WTC11 (cell line): ENCODE data around the gene LIMA1. TPM values are rescaled to one million over a fixed set of nuclear protein-coding genes. Genes with fewer than 3 reads are reported as not detected.

Experiments used
- ATAC-seq: fragments of 200-7000 bp; cut with Tn5 transposase; 2 replicates; pipeline ENCODE4 v1.10.0; 2021; ENCODE audit warnings: mild to moderate bottlenecking, moderate library complexity
- CTCF ChIA-PET: fragments of 300-600 bp; sonication (Branson Sonifier 250); formaldehyde crosslinking; loops from one replicate; lab custom pipeline; 2021; ENCODE audit warnings: antibody characterized with exemption; lab: Charles Lee
- POLR2A ChIA-PET: fragments of 350-600 bp; sonication (Branson Sonifier 250); formaldehyde crosslinking; loops from one replicate; lab custom pipeline; 2021; ENCODE audit warnings: antibody characterized with exemption; lab: Charles Lee
- DNase-seq: peaks from one replicate; pipeline ENCODE4 v3.0.0; 2021; ENCODE audit warnings: low spot score
- H3K27ac Mint-ChIP-seq: 2 replicates; pipeline ENCODE4 v1.8.0; 2021; ENCODE audit warnings: mixed read lengths
- H3K27me3 Mint-ChIP-seq: 2 replicates; pipeline ENCODE4 v1.8.0; 2021; ENCODE audit warnings: low read depth, mild to moderate bottlenecking, moderate library complexity, mixed read lengths
- H3K36me3 Mint-ChIP-seq: 2 replicates; pipeline ENCODE4 v1.8.0; 2021; ENCODE audit warnings: mixed read lengths
- H3K4me1 Mint-ChIP-seq: 2 replicates; pipeline ENCODE4 v1.8.0; 2022; ENCODE audit warnings: mixed read lengths
- H3K4me3 Mint-ChIP-seq: 2 replicates; pipeline ENCODE4 v1.8.0; 2021; ENCODE audit warnings: mild to moderate bottlenecking, moderate library complexity, mixed read lengths
- H3K9me3 Mint-ChIP-seq: 2 replicates; pipeline ENCODE4 v1.8.0; 2021; ENCODE audit warnings: mixed read lengths
- CDX4 ChIP-seq: fragments of 250-450 bp; sonication (Bioruptor Pico); IDR thresholded peaks from 2 replicates; pipeline ENCODE4 v1.9.0; 2021; ENCODE audit warnings: moderate library complexity, mild to moderate bottlenecking, inconsistent platforms, borderline replicate concordance
- E2F5 ChIP-seq: sonication (generic); formaldehyde crosslinking; IDR thresholded peaks from 2 replicates; pipeline ENCODE4 v1.8.1; 2022; ENCODE audit warnings: mild to moderate bottlenecking, moderate library complexity, missing genetic modification reagents
- ERG ChIP-seq: fragments of 250-450 bp; sonication (Bioruptor Pico); IDR thresholded peaks from 2 replicates; pipeline ENCODE4 v1.8.0; 2021; ENCODE audit warnings: mild to moderate bottlenecking
- JAZF1 ChIP-seq: fragments of 250-450 bp; sonication (Bioruptor Pico); IDR thresholded peaks from 2 replicates; pipeline ENCODE4 v1.9.0; 2021; ENCODE audit warnings: moderate library complexity, mild to moderate bottlenecking, inconsistent platforms
- JUN ChIP-seq: sonication (generic); formaldehyde crosslinking; IDR thresholded peaks from 2 replicates; pipeline ENCODE4 v1.8.0; 2023; ENCODE audit warnings: mild to moderate bottlenecking, missing genetic modification reagents
- MLX ChIP-seq: sonication (generic); formaldehyde crosslinking; IDR thresholded peaks from 2 replicates; pipeline ENCODE4 v1.8.1; 2023; ENCODE audit warnings: mild to moderate bottlenecking, missing genetic modification reagents, moderate library complexity
- NFYB ChIP-seq: sonication (generic); formaldehyde crosslinking; conservative IDR thresholded peaks from 2 replicates; pipeline ENCODE4 v1.8.0; 2022; ENCODE audit warnings: low read depth, missing genetic modification reagents
- NR1H2 ChIP-seq: sonication (generic); formaldehyde crosslinking; IDR thresholded peaks from 2 replicates; pipeline ENCODE4 v1.9.0; 2021; ENCODE audit warnings: mild to moderate bottlenecking, moderate library complexity, missing genetic modification reagents
- TEAD4 ChIP-seq: sonication (generic); formaldehyde crosslinking; IDR thresholded peaks from 2 replicates; pipeline ENCODE4 v1.8.0; 2022; ENCODE audit warnings: mild to moderate bottlenecking, missing genetic modification reagents
- ZNF138 ChIP-seq: sonication (generic); formaldehyde crosslinking; conservative IDR thresholded peaks from 2 replicates; pipeline ENCODE4 v1.8.1; 2022; ENCODE audit warnings: mild to moderate bottlenecking, moderate library complexity, missing genetic modification reagents
- ZNF263 ChIP-seq: sonication (generic); formaldehyde crosslinking; IDR thresholded peaks from 2 replicates; pipeline ENCODE4 v1.8.1; 2022; ENCODE audit warnings: low read depth, mild to moderate bottlenecking, moderate library complexity, missing genetic modification reagents
- ZNF416 ChIP-seq: fragments of 250-450 bp; sonication (Bioruptor Pico); IDR thresholded peaks from 2 replicates; pipeline ENCODE4 v1.9.0; 2021; ENCODE audit warnings: mild to moderate bottlenecking, inconsistent platforms
- ZNF423 ChIP-seq: fragments of 250-450 bp; sonication (Bioruptor Pico); IDR thresholded peaks from 2 replicates; pipeline ENCODE4 v2.1.2; 2022; ENCODE audit warnings: mild to moderate bottlenecking, moderate library complexity
- ZNF425 ChIP-seq: fragments of 250-450 bp; sonication (Bioruptor Pico); conservative IDR thresholded peaks from 2 replicates; pipeline ENCODE4 v1.9.0; 2021; ENCODE audit warnings: mild to moderate bottlenecking
- ZNF532 ChIP-seq: fragments of 250-450 bp; sonication (Bioruptor Pico); IDR thresholded peaks from 2 replicates; pipeline ENCODE4 v1.9.0; 2021; ENCODE audit warnings: mild to moderate bottlenecking, borderline replicate concordance
- total RNA-seq: library from RNA; stranded (reverse); gene quantifications from 3 replicates; pipeline ENCODE4 v1.2.3, GENCODE V29; 2021

The LIMA1 gene
- total RNA-seq, 1 experiment from 2014 or later: 41.2 TPM

- no peak for TF ChIP-seq ZNF532
- no peak for TF ChIP-seq JUN (CRISPR knock-in tag)
These were observed 19.5 kb downstream of the LIMA1 start (continued) for GRCh38 chr12:50263832-50264231.

GRCh38 chr12:50261654-50262053 lies 21.7 kb downstream of the LIMA1 start:
- ChIA-PET CTCF (no interaction called here), POLR2A (no interaction called here)
- DNase-seq: no peak
- H3K4me3 Mint-ChIP-seq: no peak overlapping the region
- TF ChIP-seq ZNF425 (CRISPR knock-in tag) (no peak), ZNF138 (CRISPR knock-in tag) (no peak), JAZF1 (CRISPR knock-in tag) (no peak), CDX4 (CRISPR knock-in tag) (no peak), ZNF423 (CRISPR knock-in tag) (no peak), ZNF416 (CRISPR knock-in tag) (no peak), TEAD4 (CRISPR knock-in tag) (no peak), MLX (no peak), NR1H2 (CRISPR knock-in tag) (no peak), NFYB (CRISPR knock-in tag) (no peak), ERG (no peak), E2F5 (CRISPR knock-in tag) (no peak), ZNF532 (no peak), ZNF263 (CRISPR knock-in tag) (no peak)
- TF ChIP-seq, all 79 proteins: peak for 0
- Mint-ChIP-seq H3K4me1 (no peaks in the 10 kb centered on the region), H3K27me3 (no peaks in the 10 kb centered on the region; the same call in 1 of the 2 replicates), H3K9me3 (peaks cover 19% of the 10 kb centered on the region), H3K36me3 (peaks cover 3% of the 10 kb centered on the region), H3K27ac (no peak overlapping the region)
- ATAC-seq: no peak
